ENCODE results near the gene DCAF7.

The DCAF7 gene

GRCh38 chr17:63549946-63550816, at the start of gene DCAF7:
Gene DCAF7, plus strand, starts transcription at chr17:63550477. Its CDS starts 201 bp downstream, at chr17:63550678.
- peak; percentile 100 for DNase-seq

- no peak for DNase-seq
Observed at GRCh38 chr17:63500543-63501390, 49.5 kb upstream of the DCAF7 start.

- DNase-seq, result no peak
Observed at GRCh38 chr17:63503341-63503705, 47.0 kb upstream of the DCAF7 start.

- no peak for DNase-seq
Observed at GRCh38 chr17:63504261-63504660, 46.0 kb upstream of the DCAF7 start.

- no peak for DNase-seq
Observed at GRCh38 chr17:63505341-63505740, 44.9 kb upstream of the DCAF7 start.

- DNase-seq, result no peak
Observed at GRCh38 chr17:63506627-63507026, 43.6 kb upstream of the DCAF7 start.

GRCh38 chr17:63511331-63511730, 38.9 kb upstream of the DCAF7 start:
- DNase-seq, result no peak

GRCh38 chr17:63512388-63512787, 37.9 kb upstream of the DCAF7 start:
- no peak for DNase-seq

GRCh38 chr17:63512896-63513644, 37.2 kb upstream of the DCAF7 start:
- DNase-seq, result no peak

GRCh38 chr17:63514477-63514876, 35.8 kb upstream of the DCAF7 start:
- DNase-seq, result no peak

- no peak for DNase-seq
Observed at GRCh38 chr17:63514974-63515373, 35.3 kb upstream of the DCAF7 start.

- DNase-seq, result no peak
Observed at GRCh38 chr17:63515426-63515825, 34.9 kb upstream of the DCAF7 start.

- peak; percentile 63 for DNase-seq
Observed at GRCh38 chr17:63516910-63517824, 33.1 kb upstream of the DCAF7 start.

- no peak for DNase-seq
Observed at GRCh38 chr17:63517825-63518534, 32.3 kb upstream of the DCAF7 start.

- no peak for DNase-seq
Observed at GRCh38 chr17:63519116-63519881, 31.0 kb upstream of the DCAF7 start.

GRCh38 chr17:63519972-63520882, 30.1 kb upstream of the DCAF7 start:
- DNase-seq, result no peak

GRCh38 chr17:63523253-63523855, 26.9 kb upstream of the DCAF7 start, which contains the start of gene KCNH6:
Gene KCNH6, plus strand, starts transcription at chr17:63523358. Its CDS starts 56 bp downstream, at chr17:63523414.
- no peak for DNase-seq

- DNase-seq, result no peak
Observed at GRCh38 chr17:63524051-63524450, 26.2 kb upstream of the DCAF7 start.

All from activated CD4-positive, alpha-beta T cell treated with anti-CD3 and anti-CD28 coated beads for 48 hours (primary cell).